Right forelimb (tissue), 1 donor: ENCODE results near the gene PEX5L.

Source experiments
- DNase-seq: peaks from one replicate; pipeline ENCODE4 v3.0.0-alpha.2; 2018

The PEX5L gene

DNA sequence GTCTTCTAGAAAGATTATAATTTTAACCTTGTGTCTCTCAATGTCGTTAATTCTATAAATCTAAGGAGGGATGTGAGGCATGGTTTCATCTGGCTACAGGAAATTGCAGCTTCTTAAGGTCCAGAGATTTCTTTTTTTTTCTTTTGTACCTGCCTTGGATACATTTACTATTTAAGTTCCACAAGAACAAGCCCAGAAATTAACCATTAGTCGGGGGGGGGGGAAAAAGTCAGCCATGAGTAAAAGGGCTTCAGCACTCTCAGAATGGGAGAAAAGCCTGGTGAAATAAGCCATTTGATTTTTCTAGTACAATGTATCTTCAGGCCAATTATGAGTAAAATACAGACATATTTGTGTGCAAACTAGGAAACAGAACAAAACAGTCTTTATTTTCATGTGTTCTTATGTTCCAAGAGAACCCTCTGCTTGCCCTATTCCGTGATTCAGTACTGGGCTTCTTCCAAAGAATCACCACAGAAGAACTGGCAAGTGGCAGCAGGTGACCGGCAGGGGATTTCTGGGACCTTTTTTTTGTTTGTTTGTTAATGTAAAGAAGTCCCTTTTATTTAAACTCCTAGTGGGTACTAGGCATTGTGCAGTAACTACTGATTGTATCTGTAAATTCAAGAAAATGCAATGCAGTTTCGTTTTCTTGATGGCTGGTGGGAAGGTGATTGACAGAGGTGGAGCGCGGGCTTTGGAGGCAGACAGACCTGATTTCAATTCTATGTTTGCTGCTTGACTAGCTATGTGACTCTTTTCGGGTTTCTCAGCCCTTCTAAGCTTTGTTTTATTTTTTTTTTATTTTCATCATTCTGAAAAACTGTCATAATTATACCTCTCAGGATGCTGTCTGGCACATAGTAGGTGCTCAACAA, 82.5 kb downstream of the PEX5L start:
- DNase-seq: no peak

DNA sequence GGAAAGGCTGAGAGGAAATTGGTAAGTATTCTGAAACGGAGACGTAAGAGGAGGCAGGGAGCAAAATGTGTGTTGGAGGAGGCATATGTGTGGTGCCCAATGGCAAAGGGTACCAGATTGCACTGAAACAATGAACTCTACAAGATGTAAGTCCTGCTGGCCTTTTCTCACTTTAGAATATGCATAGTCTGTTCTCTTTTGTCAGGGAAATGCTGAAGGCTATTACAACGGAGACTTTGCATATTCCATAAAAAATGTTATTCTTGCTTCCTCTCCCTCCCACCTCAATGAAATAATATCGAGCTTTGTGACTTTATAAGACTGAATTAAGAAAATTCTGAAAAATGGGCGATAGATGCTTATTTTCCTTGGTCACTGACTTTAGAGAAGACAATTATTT, 85.9 kb downstream of the PEX5L start:
- DNase-seq: no peak

DNA sequence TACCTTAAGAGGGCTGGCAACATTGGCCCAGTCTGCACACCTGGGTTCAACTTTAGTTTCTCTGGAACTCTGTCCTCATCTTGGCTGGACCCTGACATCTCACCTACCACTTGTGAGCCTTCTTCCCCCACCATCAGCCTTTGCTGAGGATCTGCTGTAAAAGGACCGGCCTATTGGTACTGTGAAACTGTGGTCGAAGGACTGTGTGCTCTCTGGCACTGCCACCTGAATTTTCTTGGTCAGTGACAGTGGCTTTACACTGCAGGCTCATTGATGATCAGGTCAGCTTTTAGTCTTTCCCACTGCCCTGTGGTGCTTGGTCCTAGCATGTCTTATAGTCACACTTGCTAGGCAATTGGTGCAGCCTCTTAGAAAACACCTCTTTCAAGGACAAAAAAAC, 86.9 kb downstream of the PEX5L start:
- DNase-seq: no peak

DNA sequence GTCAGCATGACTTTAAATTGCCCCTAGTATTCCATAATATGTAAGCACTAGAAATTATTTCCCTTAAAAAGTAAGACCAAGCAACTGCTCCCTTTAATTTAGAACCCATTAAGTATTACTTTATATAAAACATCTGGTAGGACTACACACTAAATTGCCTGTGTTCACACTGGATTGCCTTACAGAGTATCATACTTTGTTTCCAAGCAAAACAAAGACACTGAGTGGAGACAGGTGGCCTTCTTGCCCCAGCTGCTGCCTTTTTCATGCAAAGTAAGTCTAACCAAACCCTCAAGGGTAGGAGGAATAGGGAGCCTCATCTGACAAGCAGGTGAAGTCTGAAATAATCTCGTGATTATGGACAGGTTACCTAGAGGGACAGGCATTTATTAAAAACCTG, 87.3 kb downstream of the PEX5L start:
- no peak for DNase-seq

DNA sequence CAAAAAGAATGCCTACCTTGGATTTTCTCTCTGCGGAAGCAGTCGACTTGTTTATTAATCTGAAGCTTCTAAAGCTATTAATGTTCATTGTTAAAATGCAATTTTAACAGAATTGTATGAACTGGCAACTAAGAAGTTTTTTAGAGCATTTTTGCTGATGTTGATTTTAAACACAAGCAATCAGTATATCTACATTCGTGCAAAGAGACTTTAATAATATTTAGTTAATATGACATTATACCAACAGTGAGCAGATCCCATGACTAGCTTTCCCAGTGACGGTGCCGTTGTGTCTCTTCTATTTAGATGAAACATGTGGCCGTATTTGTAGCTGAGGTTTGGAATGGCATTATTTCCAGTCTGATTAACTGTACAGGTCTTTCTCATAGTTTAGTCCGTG, 88.0 kb downstream of the PEX5L start:
- DNase-seq: no peak

DNA sequence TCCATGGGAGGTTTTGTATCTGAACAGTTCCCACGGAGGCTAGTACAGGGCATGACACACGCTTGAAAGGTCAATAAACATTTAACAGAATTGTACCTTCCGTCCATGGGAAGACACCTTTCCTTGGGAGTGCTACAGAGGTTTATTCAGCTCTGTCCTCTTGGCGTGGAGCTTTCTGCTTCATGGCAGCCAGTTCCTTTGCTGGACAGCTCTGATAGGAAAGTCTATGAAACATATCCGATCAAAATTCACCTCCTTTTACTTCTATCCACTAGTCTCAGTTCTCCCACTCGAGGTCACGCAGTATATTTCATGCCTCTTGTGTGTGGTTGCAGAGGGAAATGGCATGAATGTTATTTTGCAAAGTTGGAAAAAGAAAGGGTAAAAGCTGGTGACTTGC, 91.2 kb downstream of the PEX5L start:
- no peak for DNase-seq

DNA sequence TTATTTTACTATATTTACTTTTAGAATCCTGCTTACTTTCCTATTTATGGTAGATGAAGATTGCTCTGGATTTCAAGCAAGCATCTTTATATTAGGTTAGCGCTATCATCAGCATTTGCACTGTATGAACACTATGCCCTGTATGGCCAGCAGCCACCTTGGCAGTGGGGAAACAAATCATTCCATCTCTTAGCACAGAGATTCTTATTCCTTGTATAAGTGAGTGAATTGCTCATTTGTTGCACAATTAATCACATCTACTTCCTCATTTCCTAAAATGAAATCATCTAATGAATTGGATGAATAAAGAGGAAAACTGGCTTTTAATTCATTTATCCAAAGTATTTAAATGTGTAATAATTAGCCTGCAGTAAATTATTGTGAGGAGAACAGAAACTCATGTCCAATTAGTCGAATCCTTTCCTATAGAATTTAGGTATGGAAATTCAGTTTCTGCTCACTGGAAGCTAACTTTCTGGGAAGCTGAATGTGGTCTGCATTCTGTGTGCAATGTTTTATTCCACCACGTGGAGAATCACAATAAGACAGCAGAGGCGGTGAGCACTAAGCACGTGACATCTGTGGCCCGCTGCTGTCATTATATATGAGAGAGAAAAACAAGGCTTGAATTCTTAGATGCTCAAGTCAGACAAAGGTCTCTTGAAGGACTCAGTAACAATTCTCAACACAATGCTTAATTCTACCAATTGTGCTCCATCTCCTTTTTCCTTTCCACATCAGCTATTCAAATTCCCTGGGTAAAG, 93.4 kb downstream of the PEX5L start:
- DNase-seq: no peak

DNA sequence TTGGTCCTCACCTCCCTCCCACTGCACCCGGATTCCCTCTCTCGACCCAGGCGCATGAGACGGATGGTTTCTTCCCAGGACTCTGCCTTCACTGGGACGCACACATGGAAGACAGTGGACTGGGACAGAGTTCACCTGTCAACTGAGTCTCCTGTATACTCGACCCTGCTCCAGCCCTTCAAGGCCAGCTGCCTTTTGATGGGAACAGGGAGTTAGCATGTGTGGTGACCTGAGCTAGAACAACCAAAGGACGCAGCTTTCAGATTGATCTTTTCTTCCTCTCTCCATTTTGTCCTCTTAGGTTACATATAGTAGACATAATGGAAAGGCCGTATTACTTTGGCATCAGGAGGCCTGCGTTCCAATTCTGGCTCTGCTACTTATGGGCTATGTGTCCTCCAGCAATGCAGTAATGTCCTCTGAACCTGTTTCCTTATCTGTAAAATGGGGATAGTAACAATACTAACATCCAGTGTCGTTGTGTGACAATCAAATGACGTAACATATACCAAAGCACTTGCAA, 94.1 kb downstream of the PEX5L start:
- no peak for DNase-seq

DNA sequence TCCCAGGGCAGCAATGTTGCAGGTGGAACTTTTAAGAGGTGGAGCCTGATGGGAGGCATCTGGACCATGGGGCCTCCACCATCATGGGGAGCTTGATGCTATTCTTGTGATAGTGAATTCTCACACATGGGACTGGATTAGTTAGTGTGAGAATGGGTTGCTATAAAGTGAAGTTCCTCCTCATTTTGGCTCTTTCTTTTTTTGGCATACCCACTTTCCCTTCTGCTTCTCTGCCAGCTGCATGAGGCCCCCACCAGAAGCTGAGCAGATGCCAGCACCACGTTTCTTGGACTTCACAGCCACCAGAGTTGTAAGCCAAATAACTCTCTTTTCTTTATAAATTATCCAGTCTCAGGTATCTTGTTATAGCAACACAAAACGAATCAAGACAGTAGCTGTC, 101.0 kb downstream of the PEX5L start:
- no peak for DNase-seq

DNA sequence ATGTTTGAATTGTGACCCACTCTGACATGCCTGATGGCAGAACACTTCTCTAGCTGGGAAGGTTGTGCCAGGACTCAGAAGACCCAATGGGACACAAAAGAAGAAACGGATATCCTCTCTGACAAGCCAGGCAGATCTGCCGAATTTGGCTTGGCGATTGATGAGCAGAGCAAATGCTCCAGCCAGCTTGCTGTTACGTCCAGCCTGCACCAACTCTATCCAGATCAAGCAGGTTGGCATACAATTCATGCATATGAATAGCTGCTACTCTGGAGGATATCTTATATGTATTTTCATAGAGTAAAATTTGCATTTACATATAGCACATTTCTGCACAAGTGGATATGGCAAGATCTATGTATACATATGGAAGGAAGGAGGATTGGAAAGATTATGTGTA, 102.8 kb downstream of the PEX5L start:
- DNase-seq: no peak

DNA sequence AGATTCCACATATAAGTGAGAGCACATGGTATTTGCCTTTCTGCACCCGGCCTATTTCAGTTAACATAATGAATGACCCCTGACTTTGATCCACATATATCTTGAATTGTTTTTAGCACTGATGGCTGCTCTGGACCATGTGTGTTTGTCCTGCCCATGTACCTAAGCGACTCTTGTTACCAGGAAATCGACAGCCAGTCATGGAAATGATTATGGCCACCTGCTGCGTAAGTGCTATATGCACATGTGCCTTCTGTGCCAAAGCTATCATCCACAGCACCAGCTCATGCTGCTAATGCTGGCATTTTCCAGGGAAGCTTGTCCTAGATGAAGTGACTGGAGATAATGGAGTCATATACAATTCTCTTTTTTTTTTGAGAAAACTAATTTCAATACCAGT, 103.7 kb downstream of the PEX5L start:
- no peak for DNase-seq

DNA sequence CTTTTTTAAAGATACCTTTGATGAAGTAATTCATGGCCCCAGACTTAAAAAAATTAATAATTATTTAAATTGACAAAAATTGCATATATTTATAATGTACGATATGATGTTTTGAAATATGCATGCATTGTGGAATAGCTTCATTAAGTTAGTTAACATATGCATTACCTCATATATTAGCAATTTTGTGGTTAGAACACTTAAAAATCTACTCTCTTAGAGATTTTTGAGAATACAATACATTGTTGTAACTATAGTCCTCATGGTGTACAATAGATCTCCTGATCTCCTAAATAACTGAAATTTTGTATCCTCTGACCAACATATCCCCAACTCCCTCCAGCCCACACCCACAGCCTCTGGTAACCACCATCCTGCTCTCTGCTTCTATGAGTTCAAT, 104.1 kb downstream of the PEX5L start:
- no peak for DNase-seq

DNA sequence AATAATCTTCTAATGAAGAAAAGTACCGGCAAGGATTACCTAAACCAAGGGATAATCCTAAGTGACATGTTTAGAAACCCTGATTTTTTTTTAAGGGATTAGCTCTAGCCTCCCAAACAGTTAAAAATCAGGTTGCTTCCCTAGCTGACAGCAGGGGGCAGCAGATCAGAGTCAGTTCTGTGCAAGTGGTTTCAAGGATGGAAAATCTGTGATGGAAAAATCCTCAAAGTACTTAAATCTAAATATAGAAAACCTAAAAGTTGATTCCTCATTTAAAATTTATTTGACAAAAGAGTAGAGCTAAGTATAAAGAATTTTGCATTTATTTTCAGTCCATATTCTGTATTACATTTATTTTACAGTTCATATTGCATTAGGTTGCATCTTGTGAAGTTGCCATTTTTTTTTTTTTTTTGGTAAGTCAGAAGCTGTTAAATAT, 107.6 kb downstream of the PEX5L start:
- peak; percentile 56 for DNase-seq

DNA sequence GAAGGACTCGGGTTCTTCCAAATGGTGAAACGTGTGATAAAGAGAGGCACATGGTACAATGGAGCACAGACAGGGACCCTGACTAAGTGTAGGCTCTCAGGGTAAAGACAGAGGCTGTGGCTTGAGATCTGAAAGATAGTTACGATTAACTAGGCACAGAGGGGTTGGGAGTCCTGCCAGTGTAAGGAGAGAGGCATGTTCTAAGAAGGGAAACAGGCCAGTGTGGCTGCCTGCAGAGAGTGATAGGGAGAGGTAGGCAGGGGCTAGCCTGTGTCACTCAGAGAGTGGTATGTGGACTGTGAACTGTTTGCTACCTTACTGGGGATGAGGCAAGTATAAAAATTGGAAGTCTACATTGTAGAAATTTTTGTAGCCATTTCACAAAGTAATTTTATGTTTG, 109.5 kb downstream of the PEX5L start:
- no peak for DNase-seq

DNA sequence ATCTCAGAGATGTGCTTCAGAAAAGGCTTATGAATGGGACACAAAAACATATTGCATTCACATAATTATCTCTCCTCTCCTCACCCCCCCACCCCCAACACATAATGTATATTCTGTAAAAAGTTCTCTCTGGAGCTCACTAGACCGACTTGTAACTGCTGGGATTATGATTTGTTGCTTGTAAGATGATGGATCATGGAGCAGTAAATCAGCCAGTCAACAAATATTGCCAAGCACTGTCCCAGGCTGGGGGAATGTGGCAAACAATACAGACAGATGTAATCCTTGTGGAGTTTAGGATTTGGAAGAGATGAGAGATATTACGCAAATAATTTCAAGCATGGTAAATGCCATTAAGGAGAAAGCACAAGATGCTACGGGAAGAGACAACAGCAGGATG, 114.8 kb downstream of the PEX5L start:
- DNase-seq: no peak

DNA sequence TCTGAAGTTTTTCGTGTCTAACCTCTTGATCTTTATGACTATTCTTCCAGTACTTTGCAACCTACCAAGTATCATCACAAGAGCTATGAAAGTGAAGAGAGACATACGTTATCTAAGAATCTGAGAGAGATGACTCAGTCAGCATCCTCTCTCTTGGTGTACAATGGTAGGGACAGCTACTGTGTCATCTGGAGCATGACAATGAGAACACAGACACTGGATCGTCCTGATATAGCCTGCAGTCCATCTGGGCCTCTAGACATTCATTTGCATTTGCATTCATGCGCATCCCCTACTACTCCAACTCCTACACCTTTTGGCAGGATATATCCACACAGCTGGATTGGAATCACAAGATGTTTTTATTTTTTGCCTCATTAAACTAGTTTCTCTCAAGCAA, 115.2 kb downstream of the PEX5L start:
- DNase-seq: no peak

DNA sequence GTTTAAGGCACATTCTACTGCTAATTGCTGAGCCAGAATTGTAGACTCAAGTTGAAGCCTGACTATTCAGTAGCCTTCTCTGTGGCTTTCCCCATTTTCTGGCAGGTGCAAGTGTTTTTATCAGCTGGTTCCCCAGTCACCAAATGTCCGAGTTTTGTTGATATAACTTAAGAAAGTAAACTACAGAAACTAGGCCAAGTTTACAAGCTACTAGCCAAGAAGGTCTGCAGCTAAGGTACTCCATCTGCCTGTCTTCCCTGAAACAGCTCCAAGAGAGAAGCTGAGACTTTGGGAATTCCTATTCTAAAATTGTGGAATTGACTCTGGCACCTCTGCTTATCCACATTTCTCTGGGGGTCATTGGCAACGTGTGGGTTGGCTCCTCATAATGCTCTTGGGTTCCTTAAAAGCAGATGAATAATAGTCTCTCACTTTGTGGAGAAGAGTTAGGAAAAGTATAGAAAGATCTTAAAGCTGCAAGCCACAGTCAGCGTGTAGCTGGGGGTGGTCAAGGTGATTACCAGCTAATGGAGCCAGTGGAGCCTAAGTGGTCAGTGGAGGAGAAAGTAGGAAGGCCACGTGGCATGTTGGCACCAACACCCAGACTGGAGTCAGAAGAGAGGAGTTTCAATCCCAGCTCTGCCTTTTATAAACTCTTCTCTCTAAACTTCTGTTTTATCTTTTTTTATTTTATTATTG, 128.8 kb downstream of the PEX5L start:
- no peak for DNase-seq

DNA sequence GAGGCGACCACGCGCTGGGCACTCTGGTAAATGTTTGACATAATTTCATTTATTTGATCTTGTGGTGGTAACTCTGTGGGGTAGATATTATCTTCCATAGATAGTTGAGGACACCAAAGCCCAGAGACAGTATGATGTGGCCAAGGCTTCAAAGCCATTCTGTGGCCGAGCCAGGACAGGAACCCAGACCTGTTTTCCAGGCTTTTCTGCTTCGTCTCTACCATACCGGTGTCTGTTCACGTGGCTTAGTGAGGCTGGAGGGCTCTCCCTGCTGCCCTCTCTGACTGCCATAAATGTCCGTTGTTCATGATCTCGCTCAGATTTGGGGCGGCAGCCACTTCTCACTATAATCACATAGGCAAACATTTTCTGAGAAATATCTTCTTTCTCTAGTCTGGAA, 134.7 kb downstream of the PEX5L start:
- no peak for DNase-seq

DNA sequence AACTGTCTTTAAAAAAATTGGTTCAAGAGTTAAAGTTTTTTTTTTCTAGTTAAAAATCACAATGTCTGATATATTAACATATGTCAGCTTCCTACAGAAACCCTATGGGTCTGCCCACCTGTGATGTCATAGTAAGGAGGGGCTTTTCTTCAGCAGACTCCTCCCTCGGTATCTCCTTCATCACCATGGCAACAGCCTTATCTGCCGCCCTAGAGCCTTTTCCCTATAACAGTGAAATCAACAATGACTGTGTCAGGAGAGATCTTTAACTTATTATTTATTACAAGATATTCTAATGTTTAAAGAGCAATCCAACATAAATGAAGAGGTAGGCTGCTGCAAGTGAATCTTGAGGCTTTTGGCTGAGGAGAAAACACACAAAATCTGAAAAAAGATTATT, 138.7 kb downstream of the PEX5L start:
- DNase-seq: no peak

DNA sequence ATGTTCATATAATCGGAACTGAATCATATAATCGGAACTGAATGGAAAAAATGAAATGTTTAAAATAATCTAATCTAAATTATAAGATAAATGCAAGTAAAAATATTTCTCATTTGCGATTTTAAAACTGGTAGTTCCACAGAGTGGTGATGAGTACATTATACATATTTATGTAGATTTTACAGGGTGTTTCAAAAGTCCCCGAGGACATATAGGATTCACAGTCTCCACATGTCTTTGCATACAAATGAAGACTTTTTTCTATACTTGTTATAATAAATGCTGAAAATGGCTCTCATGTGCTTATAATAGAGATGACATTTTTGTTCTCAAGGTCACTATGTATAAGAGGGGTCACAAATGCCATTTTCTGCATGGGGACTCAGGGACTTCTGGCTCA, 139.5 kb downstream of the PEX5L start:
- DNase-seq: no peak

DNA sequence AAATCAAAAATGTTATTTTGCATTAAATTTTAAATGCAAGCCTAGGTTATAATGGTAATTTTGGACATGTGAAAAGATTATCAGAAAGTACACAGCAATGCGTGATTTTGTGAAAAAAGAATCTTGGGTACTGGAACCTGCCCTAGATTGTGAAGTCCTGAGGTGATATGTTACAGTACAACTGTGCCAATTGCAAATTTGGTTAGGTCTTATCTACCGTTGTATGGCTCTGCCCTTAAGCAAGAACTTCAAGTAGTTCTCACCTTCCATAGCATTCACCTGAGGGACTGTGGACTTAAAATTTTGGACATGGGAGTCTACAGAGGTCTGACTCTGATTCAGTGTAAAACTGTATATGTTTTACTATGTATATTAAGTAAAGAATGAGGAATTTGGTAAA, 140.2 kb downstream of the PEX5L start:
- no peak for DNase-seq

DNA sequence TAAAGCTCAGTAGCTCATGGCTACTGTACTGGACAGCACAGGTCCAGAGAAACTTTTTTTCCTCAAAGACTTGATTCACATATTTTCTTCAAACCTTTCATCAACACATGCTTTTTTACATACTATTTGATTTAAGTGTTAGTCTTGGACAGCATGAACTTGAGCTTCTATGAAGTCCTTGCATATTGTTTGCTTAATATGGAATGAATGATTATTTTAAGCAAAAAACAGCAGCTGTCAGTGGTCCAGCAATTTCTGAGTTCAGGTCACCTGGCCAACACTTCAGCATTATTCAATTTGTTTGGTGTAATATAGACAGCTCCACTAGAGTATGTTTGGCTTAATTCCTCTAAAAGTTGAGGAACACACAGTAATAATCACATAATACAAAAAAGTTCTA, 141.4 kb downstream of the PEX5L start:
- no peak for DNase-seq

DNA sequence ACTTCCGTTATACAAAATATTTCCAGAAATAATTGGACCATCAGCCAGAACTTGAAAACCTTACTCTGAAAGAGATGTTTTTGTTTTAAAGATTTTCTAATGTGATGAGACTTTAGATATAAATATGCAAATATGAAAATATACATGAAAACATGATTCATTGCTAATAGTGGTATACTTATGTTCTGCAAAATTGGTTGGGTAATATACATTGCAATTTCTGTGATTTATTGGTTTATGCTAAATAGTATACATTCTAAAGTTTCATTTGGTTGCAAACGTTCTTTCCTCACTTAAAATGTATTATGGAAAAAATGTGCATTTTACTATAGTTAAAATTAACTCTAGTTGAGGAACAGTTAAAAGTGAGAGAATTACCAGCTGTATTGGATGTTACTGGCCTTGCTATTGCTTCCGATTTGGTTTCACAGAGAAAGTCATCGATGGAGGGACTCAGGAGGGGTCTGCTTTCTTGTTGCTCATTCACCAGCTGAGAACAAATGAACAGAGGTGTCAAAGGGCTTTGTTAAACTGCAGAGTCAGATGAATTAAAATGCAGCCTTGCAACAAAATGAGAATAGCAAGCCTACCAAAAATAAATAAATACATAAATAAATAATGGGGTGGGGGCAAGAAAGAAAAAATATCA, 149.3 kb downstream of the PEX5L start:
- DNase-seq: no peak
